Pancreas (tissue), 10 donors: Measurements from ENCODE around the gene MTG2. TPM values are rescaled to one million over a fixed set of nuclear protein-coding genes. Genes with fewer than 3 reads are reported as not detected.

Source experiments
- ATAC-seq, 4 donors: fragments of 200-7000 bp; cut with Tn5 transposase; one replicate each; pipeline versions ENCODE4 v1.8.0 to v1.9.1; 2020; ENCODE audit warnings: mild to moderate bottlenecking in 4 of 4, moderate library complexity in 4 of 4
- DNase-seq, 6 donors: peaks; one replicate each; pipeline ENCODE4 v3.0.0-alpha.2; 2020
- FAIRE-seq: peaks from 2 replicates; lab custom pipeline; 2012; peaks lifted over from hg19 to GRCh38; lab: Jason Lieb, UNC
- H3K27ac ChIP-seq, 4 donors: fragments of 200-600 bp; sonication (generic); 1 replicate in 3 of 4; 2 replicates in 1 of 4; pipeline versions ENCODE4 v1.5.0 to v1.8.0; 2020
- H3K27me3 ChIP-seq, 4 donors: fragments of 200-600 bp; one replicate each; pipeline ENCODE4 v1.8.0; 2021
- H3K36me3 ChIP-seq, 3 donors: fragments of 200-600 bp; sonication (generic) in 1 of 3; one replicate each; pipeline versions ENCODE4 v1.5.0 to v1.8.0; 2020 to 2021
- H3K4me1 ChIP-seq, 3 donors: fragments of 200-600 bp; one replicate each; pipeline ENCODE4 v1.8.0; 2021
- H3K4me3 ChIP-seq, 4 donors: fragments of 200-600 bp; sonication (generic) in 2 of 4; one replicate each; pipeline versions ENCODE4 v1.5.0 to v1.8.0; 2020 to 2021
- H3K9me3 ChIP-seq, 4 donors: fragments of 200-600 bp; one replicate each; pipeline ENCODE4 v1.8.0; 2021
- WGBS, 2 donors: extraction: QIAGEN DNeasy Blood & Tissue Kit; methylation state at CpG; one replicate each; pipeline ENCODE4 v1.1.7; 2013; 5-methylcytosine and 5-hydroxymethylcytosine counted together
- intact Hi-C, 3 donors: fragments of 100-400 bp; cut with DNase I; formaldehyde crosslinking; loops; one replicate each; pipeline versions ENCODE4 v1.11.1 to v1.14.2; 2022
- polyA plus RNA-seq, 2 donors: library from polyadenylated mRNA; stranded (reverse); fragments of 200-250 nt; gene quantifications; one replicate each; pipeline ENCODE4 v1.2.3, GENCODE V29; 2013
- total RNA-seq, 6 donors: library from RNA; stranded (reverse); fragmentation: NEBNext Ultra II Directional in 4 of 6; extraction: Animal tissue kit (Norgen Biotek cat#: 25700) in 4 of 6; gene quantifications; one replicate each; pipeline versions ENCODE4 v1.2.1 to v1.2.4, GENCODE V29; 2021 to 2023
- TF ChIP-seq, protein P1 (sequence below), 4 donors: fragments of 200-600 bp; sonication (generic) in 3 of 4; IDR thresholded peaks; one replicate each; pipeline versions ENCODE4 v1.5.0 to v1.8.0; 2021; ENCODE audit warnings: antibody characterized with exemption in 4 of 4
- donor health status: healthy with polysubstance abuse.
- donor health status: DM: no; HTN: no; CAD: no; lungs with moderate emphysema.
- donor health status: DM: no; HTN: no; CAD: no.
- donor health status: control.
- donor health status: control.
- donor health status: Bipolar disorder and iron deficiency.
- donor health status: DM: yes; HTN: yes; CAD: no.
- donor health status: DM: no; HTN: no; CAD: no.
- donor health status: DM: no; HTN: no; CAD: no.
- donor health status: DM: yes; HTN: yes; CAD: no.

Gene MTG2
- total and polyA plus RNA-seq, 8 donors: 9.7 to 55.3 (median 14.2) TPM

DNA sequence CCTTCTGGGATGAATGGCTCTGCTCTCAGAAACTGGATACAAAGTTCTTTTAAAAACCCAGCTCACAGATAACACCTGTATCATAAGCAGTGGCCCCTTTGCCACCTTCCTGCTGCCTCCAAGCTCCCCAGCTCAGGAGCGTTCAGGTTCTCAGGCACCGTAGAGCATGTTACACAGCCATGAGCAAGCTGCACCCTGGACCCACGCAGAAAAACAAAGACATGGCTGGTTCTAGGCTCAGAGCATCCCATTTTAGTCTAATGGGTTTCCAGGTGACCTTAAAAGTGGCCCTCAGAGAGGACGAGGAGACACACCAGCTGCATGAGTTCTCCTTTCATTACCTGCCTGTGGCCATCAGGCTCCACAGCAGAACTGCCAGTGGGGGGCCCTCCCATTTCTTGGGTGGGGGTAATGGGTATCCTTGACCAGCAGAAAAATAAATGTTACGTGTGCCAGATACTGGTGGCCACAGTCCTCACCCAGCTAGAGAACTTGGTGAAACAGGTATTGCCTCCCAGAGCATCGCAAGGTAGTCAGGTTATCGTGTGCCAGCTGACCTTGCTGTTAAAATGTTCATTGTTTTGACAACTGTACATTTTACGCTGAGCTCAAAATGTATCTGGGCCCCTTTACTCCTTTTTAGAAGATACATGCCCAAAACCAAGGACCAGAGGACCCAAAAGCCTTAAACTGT, 47.1 kb upstream of the MTG2 start:
- H3K27ac ChIP-seq: no peak overlapping the region
- no peaks in the 10 kb centered on the region for H3K27me3 ChIP-seq
- WGBS, 2 donors: 90 to 92% methylated on average over 8 of the region's 8 CpGs
- TF ChIP-seq, protein P1, sequence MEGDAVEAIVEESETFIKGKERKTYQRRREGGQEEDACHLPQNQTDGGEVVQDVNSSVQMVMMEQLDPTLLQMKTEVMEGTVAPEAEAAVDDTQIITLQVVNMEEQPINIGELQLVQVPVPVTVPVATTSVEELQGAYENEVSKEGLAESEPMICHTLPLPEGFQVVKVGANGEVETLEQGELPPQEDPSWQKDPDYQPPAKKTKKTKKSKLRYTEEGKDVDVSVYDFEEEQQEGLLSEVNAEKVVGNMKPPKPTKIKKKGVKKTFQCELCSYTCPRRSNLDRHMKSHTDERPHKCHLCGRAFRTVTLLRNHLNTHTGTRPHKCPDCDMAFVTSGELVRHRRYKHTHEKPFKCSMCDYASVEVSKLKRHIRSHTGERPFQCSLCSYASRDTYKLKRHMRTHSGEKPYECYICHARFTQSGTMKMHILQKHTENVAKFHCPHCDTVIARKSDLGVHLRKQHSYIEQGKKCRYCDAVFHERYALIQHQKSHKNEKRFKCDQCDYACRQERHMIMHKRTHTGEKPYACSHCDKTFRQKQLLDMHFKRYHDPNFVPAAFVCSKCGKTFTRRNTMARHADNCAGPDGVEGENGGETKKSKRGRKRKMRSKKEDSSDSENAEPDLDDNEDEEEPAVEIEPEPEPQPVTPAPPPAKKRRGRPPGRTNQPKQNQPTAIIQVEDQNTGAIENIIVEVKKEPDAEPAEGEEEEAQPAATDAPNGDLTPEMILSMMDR (IDR thresholded peaks at IDR 0.05): no peak
- H3K9me3 ChIP-seq: no peaks in the 10 kb centered on the region
- H3K4me1 ChIP-seq: peaks cover 0 to 7% (median 2%) of the 10 kb centered on the region in 3 donors
- peaks cover 14 to 63% (median 39%) of the 10 kb centered on the region in 3 donors for H3K36me3 ChIP-seq
- intact Hi-C loops: loop anchor here in 1 of 3 donors (5.0 kb wide), 1 partner anchor 123 kb away; no protein-coding TSS in a partner anchor
- no peak overlapping the region for H3K4me3 ChIP-seq
- FAIRE-seq (no peak), DNase-seq (no peak), ATAC-seq (no peak)

DNA sequence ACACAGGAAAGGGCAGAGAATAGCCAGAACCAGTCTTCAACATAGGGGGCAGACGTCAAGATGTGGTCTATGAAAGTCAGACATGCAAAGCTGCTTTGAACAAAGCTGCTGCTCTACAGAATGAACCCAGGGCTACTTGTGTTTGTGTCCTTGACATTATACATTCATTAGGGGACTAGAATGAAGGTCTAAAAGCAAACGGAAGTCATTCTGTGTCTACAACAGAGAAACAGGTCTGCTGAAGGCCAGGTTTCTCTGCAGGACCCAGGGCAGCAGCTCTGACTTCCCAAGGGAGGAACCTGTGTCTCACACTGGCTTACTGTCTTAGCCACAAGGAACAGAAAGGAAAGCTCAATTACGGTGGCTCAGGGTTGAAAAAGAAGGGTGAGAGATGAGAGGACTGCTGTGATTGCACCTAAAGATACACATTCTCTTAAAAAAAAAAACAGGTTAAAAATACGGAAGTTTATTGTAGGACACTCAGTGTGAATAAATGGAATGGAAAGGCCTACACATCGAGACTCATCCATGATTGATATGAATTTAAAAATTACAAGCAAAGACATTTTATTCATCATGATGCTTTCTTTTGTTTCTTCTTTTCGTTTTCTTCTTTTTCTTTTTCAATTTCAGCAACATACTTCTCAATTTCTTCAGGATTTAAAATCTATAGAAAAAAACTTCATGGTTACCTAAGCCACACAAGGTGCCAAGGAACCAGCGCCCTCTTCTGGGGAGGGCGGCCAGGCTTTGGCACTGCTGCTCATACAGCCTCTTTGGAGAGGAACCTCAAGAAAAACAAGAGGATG, 46.3 kb upstream of the MTG2 start:
- Histone ChIP-seq H3K4me1 (peaks cover 6 to 15% (median 10%) of the 10 kb centered on the region in 3 donors), H3K4me3 (no peak overlapping the region), H3K9me3 (no peaks in the 10 kb centered on the region), H3K27me3 (no peaks in the 10 kb centered on the region), H3K27ac (no peak overlapping the region), H3K36me3 (peaks cover 10 to 55% (median 33%) of the 10 kb centered on the region in 3 donors)
- ATAC-seq: peak; percentile 57 to 84 (median 76)
- peak in 4 of 6 donors; percentile 45 to 83 (median 68) for DNase-seq
- TF ChIP-seq, protein P1 (IDR thresholded peaks at IDR 0.05): peak; percentile 38 to 64 (median 53)
- no peak for FAIRE-seq
- intact Hi-C loops: loop anchor here in 1 of 3 donors (5.0 kb wide), 1 partner anchor 124 kb away; no protein-coding TSS in a partner anchor
- 50 to 53% methylated on average over 8 of the region's 8 CpGs for WGBS, 2 donors

DNA sequence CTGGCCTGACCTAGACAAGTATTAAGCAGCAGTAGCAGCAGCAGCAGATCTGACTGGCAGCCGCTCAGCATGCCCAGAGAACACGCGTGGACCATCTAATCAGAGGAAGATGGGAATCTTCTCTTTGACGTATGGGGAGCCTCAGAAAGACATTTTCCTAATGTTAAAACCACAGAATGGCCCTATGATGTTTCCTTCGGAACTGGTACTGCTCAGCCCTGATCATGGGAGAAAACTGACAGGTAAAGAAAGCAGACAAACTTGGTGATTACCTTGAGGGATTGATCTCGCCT, 45.8 kb upstream of the MTG2 start:
- Histone ChIP-seq H3K36me3 (peaks cover 10 to 50% (median 28%) of the 10 kb centered on the region in 3 donors), H3K4me1 (peaks cover 9 to 20% (median 13%) of the 10 kb centered on the region in 3 donors), H3K27ac (no peak overlapping the region), H3K4me3 (no peak overlapping the region), H3K9me3 (no peaks in the 10 kb centered on the region), H3K27me3 (no peaks in the 10 kb centered on the region)
- no peak for DNase-seq
- intact Hi-C loops: loop anchor here in 1 of 3 donors (5.0 kb wide), 1 partner anchor 125 kb away; no protein-coding TSS in a partner anchor
- 73 to 80% methylated on average over 6 of the region's 6 CpGs for WGBS, 2 donors
- TF ChIP-seq, protein P1 (IDR thresholded peaks at IDR 0.05): peak in 1 of 4 donors; percentile 2
- ATAC-seq: no peak
- FAIRE-seq: no peak

DNA sequence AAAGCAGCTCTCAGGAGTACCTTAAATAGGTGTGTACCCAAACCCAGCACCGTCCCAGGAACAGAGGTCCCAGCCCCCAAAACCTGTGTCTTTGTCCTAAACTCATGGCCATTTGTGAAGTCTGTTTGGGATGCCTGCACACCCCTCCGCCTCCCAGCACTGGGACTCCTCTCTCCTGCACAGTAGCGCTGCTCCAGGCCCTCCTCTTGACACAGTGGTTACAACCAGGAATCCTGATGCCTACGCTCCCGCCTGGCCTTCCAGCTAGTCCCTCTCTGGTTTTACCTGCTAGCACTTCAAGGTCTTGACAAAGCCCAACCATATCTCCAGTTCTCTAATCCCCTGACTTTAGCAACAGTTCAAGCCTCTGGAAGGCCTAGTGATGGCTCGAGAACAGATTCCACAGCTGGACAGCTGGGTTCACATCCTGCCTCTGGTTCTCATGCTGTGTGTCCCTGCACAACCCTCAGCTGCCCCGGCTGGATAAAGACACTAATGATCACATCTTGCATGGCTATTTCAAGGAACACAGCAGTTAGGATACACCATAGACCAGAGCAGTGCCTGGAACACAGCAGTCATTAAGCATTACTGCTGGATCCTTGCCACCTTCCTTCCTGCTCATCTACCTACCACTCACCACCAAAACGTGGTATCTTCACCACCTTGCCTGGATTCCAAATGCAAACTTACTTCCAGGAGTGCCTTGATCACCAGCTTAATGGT, 45.2 kb upstream of the MTG2 start:
- Histone ChIP-seq H3K27ac (no peak overlapping the region), H3K4me1 (peaks cover 9 to 22% (median 13%) of the 10 kb centered on the region in 3 donors), H3K27me3 (no peaks in the 10 kb centered on the region), H3K9me3 (no peaks in the 10 kb centered on the region), H3K4me3 (no peak overlapping the region), H3K36me3 (peaks cover 10 to 45% (median 28%) of the 10 kb centered on the region in 3 donors)
- FAIRE-seq (no peak), ATAC-seq (no peak), DNase-seq (no peak)
- 82% methylated on average over 8 of the region's 8 CpGs for WGBS, 2 donors
- TF ChIP-seq, protein P1 (IDR thresholded peaks at IDR 0.05): no peak
- intact Hi-C loops: loop anchor here in 1 of 3 donors (5.0 kb wide), 1 partner anchor 125 kb away; no protein-coding TSS in a partner anchor
